22Rv1 (cell line): Measurements from ENCODE around the gene GBE1.
"Not testable (repeated sequence)": the region's sequence is repeated elsewhere in the genome, so short reads cannot be mapped to it uniquely, and the experiment has no call there.

Experiments
- H3K27ac ChIP-seq: fragments of 450-650 bp; 2 replicates; pipeline ENCODE4 v1.5.1; 2017
- ZFX ChIP-seq: fragments of 450-650 bp; IDR thresholded peaks from 2 replicates; pipeline ENCODE4 v1.6.1; 2017; ENCODE audit warnings: antibody characterized with exemption, borderline replicate concordance
- TF ChIP-seq, protein P1 (sequence below): fragments of 450-650 bp; IDR thresholded peaks from 2 replicates; pipeline ENCODE4 v1.5.1; 2017; ENCODE audit warnings: mild to moderate bottlenecking

Gene GBE1

DNA sequence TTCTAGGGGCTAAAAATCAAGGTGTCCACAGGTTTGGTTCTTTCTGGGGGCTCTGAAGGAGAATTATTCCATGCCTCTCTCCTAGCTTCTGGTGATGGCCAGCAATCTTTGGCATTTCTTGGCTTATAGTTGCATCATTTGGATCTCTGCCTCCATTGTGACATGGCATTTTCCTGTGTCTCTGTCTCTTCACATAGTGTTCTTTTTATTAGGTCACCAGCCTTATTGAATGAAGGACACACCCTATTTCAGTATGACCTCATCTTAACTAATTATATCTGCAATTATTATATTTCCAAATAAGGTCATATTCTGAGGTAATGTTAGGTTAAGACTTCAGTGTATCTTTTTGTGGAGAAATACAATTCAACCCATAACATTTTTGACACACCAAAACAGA, 3.2 kb upstream of the GBE1 start:
- no peak overlapping the region for H3K27ac ChIP-seq
- TF ChIP-seq ZFX = no peak
- TF ChIP-seq, protein P1, sequence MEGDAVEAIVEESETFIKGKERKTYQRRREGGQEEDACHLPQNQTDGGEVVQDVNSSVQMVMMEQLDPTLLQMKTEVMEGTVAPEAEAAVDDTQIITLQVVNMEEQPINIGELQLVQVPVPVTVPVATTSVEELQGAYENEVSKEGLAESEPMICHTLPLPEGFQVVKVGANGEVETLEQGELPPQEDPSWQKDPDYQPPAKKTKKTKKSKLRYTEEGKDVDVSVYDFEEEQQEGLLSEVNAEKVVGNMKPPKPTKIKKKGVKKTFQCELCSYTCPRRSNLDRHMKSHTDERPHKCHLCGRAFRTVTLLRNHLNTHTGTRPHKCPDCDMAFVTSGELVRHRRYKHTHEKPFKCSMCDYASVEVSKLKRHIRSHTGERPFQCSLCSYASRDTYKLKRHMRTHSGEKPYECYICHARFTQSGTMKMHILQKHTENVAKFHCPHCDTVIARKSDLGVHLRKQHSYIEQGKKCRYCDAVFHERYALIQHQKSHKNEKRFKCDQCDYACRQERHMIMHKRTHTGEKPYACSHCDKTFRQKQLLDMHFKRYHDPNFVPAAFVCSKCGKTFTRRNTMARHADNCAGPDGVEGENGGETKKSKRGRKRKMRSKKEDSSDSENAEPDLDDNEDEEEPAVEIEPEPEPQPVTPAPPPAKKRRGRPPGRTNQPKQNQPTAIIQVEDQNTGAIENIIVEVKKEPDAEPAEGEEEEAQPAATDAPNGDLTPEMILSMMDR = no peak

DNA sequence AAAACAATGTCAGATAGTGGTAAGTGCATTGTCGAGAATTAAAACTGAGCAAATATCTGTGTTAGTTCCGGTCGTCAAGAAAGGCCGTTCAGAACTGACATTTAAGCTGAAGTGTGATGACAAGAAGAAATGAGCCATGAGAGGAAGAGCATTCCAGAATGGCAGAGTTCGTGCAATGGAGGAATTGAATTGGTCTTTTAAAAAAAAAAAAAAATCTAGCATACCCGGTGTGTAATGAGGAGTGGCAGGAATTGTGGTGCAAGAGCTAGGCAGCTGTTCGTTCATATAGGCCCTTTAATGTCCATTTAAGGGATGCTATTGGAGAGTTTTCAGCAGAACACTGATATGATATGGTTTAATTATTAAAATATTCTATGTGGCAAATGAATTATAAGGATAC, 2.6 kb upstream of the GBE1 start:
- no peak for TF ChIP-seq ZFX
- TF ChIP-seq, protein P1 = no peak
- H3K27ac ChIP-seq = no peak overlapping the region

DNA sequence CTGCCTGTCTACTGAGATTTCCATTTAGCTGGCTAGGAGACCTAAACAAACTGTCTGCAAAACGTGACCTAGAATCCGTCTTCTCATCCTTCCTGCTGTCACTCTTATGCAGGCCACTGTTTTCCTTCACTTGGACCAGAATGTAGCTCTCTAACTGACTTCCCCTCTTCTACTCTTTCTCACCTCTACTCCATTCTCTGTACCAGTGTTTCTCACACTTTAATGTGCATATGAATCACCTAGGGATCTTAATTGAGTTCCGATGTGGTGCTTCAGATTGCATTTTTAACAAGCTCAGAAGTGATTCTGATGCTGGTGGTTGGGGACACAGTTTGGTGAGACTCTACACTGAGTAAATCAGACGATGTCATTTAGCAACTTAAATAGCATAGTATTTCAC, 1.6 kb upstream of the GBE1 start:
- TF ChIP-seq, protein P1 = no peak
- TF ChIP-seq ZFX = no peak
- H3K27ac ChIP-seq = no peak overlapping the region

DNA sequence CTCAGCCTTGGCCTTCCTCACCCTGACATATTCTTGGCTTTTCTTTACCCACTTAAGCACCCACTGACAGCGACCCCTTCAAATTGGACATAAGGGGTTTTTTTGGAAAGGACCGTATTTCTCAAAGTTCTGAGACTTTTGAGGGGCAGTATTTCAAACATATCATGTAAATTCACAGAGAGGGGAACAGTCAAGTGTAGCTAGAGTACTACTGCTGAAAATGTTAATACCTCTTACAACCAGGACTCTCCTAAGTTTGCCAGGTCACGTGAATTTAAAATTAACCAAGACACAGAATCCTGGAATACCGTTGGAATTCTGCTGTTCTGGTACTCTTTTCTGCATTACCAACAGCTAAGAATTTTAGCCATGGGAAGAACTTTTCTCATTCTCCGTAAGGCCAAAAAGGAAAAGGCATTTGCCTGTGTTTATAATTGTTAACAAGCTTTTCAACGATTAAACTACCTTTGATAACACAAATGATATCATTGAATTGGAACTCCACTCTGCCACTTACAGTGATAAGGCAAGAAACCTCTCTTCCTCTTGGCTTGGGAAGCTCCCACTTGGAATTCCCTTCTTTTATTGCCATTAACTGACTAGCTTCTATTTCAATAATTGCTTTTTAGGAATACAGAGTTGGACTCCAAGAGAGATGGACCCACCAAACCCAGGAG, 597 bp upstream of the GBE1 start:
- TF ChIP-seq, protein P1 = no peak
- no peak for TF ChIP-seq ZFX

DNA sequence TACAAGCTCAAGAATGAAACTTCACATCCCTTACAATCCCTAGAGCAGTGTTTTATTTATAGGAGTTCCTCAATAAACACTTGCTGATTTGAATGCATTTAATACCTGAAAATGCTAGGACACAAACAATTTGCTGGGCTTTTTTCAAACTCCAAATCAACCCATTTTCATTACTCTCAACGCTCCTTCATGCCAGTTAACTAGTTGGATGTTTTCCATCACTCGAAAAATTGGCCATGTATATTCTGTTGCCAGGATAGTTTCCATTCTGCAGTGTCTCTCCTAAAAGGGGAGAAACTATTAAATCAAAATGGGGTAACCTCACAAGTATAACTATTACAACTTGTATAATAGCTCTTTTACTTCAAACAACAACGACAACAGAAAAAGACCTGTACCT, 1.2 kb downstream of the GBE1 start:
- TF ChIP-seq ZFX = no peak
- TF ChIP-seq, protein P1 = no peak
- peak overlapping the region; percentile 95 for H3K27ac ChIP-seq

More for the DNA sequence above, 597 bp upstream of the GBE1 start:
- peak overlapping the region; percentile 95 for H3K27ac ChIP-seq

DNA sequence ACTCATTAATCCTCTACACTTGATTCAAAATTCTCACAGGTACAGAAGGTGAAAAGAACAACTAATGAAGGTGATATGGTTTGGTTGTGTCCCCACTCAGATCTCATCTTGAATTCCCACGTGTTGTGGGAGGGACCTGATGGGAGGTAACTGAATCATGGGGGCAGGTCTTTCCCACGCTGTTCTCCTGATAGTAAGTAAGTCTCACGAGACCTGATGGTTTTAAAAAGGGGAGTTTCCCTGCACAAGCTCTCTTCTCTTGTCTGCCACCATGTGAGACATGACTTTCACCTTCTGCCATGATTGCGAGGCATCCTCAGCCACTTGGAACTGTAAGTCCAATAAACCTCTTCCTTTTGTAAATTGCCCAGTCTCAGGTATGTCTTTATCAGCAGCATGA, 2.7 kb downstream of the GBE1 start:
- H3K27ac ChIP-seq = not testable (repeated sequence)

DNA sequence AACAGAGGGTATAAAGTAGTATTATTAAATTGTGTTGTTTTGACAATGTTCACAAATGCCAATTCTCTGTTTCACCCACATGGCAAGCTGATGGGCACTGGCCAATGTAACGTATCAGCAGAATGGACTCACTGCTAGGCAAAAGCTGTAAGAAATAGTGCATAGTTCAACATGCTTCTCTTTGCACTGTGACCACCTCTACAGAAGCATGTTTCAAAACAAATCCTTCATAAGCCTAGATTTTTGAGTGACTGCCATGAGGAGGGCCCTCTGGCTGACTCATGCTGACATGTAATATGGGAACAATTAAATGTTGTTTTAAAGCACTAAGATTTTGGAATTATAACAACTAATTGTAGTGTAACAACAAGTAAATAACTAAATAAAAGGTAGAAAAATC, 3.2 kb downstream of the GBE1 start:
- no peak overlapping the region for H3K27ac ChIP-seq
- no peak for TF ChIP-seq ZFX
- TF ChIP-seq, protein P1 = no peak
